ENCODE data around the gene ADAMTS1. TPM values are rescaled to one million over a fixed set of nuclear protein-coding genes. Genes with fewer than 3 reads are reported as not detected.
A peak's percentile ranks its signal among the peaks of the same experiment; 100 is the strongest.

ADAMTS1 gene
- total and polyA plus RNA-seq, 8 donors: 12.2 to 268 (median 49.6) TPM

GRCh38 chr21:26809745-26810144, 35.5 kb downstream of the ADAMTS1 start:
- no peak overlapping the region for H3K27ac ChIP-seq
- intact Hi-C loops (cut with DNase I; ENCODE audit: low total_unique reads): no loop called here
- no peak for TF ChIP-seq POLR2A (IDR thresholded peaks at IDR 0.05)
- no peak for TF ChIP-seq CTCF (IDR thresholded peaks at IDR 0.05)
- no peak for TF ChIP-seq EP300 (IDR thresholded peaks at IDR 0.05)
- TF ChIP-seq POLR2AphosphoS5 (IDR thresholded peaks at IDR 0.05): no peak
- no peak for DNase-seq
- no peak overlapping the region for H3K4me3 ChIP-seq
- no peaks in the 10 kb centered on the region for H3K9me3 ChIP-seq
- WGBS, 5 donors: 87 to 96% (median 94%) methylated on average over 4 of the region's 4 CpGs
- no peaks in the 10 kb centered on the region for H3K27me3 ChIP-seq
- H3K36me3 ChIP-seq: no peaks in the 10 kb centered on the region
- peaks cover 0 to 3% (median 2%) of the 10 kb centered on the region in 4 donors for H3K4me1 ChIP-seq

GRCh38 chr21:26806801-26807295, 38.4 kb downstream of the ADAMTS1 start:
- TF ChIP-seq POLR2AphosphoS5 (IDR thresholded peaks at IDR 0.05): no peak
- no peak for TF ChIP-seq EP300 (IDR thresholded peaks at IDR 0.05)
- no peak for TF ChIP-seq POLR2A (IDR thresholded peaks at IDR 0.05)
- Histone ChIP-seq H3K27ac (no peak overlapping the region), H3K4me1 (peaks cover 0 to 3% (median 2%) of the 10 kb centered on the region in 4 donors), H3K4me3 (no peak overlapping the region), H3K36me3 (no peaks in the 10 kb centered on the region), H3K27me3 (no peaks in the 10 kb centered on the region), H3K9me3 (no peaks in the 10 kb centered on the region)
- intact Hi-C loops (cut with DNase I; ENCODE audit: low total_unique reads): no loop called here
- no peak for DNase-seq
- 70 to 89% (median 85%) methylated on average over 5 of the region's 5 CpGs for WGBS, 5 donors

GRCh38 chr21:26804895-26805609, 40.2 kb downstream of the ADAMTS1 start:
- WGBS, 5 donors: 35 to 62% (median 54%) methylated on average over 4 to 5 of the region's 5 CpGs
- Histone ChIP-seq H3K27ac (peak overlapping the region in 2 of 5 donors; percentile 30 to 54), H3K9me3 (no peaks in the 10 kb centered on the region), H3K4me3 (no peak overlapping the region), H3K27me3 (no peaks in the 10 kb centered on the region), H3K4me1 (peaks cover 0 to 3% (median 0%) of the 10 kb centered on the region in 4 donors), H3K36me3 (no peaks in the 10 kb centered on the region)
- TF ChIP-seq POLR2A (IDR thresholded peaks at IDR 0.05) (no peak), CTCF (IDR thresholded peaks at IDR 0.05) (no peak), EP300 (IDR thresholded peaks at IDR 0.05) (no peak), POLR2AphosphoS5 (IDR thresholded peaks at IDR 0.05) (no peak)
- DNase-seq: peak in 1 of 2 donors; percentile 71
- intact Hi-C loops (cut with DNase I; ENCODE audit: low total_unique reads): no loop called here

GRCh38 chr21:26801498-26801897, 43.7 kb downstream of the ADAMTS1 start:
- intact Hi-C loops (cut with DNase I; ENCODE audit: low total_unique reads): no loop called here
- Histone ChIP-seq H3K27me3 (no peaks in the 10 kb centered on the region), H3K4me1 (peaks cover 0 to 9% (median 4%) of the 10 kb centered on the region in 4 donors), H3K4me3 (no peak overlapping the region), H3K27ac (peak overlapping the region in 4 of 5 donors; percentile 73 to 82 (median 77)), H3K36me3 (no peaks in the 10 kb centered on the region), H3K9me3 (no peaks in the 10 kb centered on the region)
- no peak for TF ChIP-seq EP300 (IDR thresholded peaks at IDR 0.05)
- no peak for TF ChIP-seq POLR2A (IDR thresholded peaks at IDR 0.05)
- peak in 2 of 3 donors; percentile 12 to 60 for TF ChIP-seq POLR2AphosphoS5 (IDR thresholded peaks at IDR 0.05)
- no peak for TF ChIP-seq CTCF (IDR thresholded peaks at IDR 0.05)
- peak in 1 of 2 donors; percentile 52 for DNase-seq
- WGBS, 5 donors: 56 to 80% (median 61%) methylated on average over 1 of the region's 1 CpG

Data from stomach (tissue), 9 donors.